Activated CD4-positive, alpha-beta T cell treated with anti-CD3 and anti-CD28 coated beads, Interleukin-2, amount 10 ng/mL, durations not matched to agents 7 days and 5 days (primary cell): Measurements from ENCODE around the gene MYO16. TPM values are rescaled to one million over a fixed set of nuclear protein-coding genes. Genes with fewer than 3 reads are reported as not detected.

ENCODE experiments used
- CTCF ChIA-PET: fragments of 350-600 bp; sonication (Branson Sonifier 250); formaldehyde crosslinking; loops from one replicate; lab custom pipeline; 2021; ENCODE audit warnings: antibody characterized with exemption; lab: Charles Lee
- POLR2A ChIA-PET: fragments of 350-600 bp; sonication (Branson Sonifier 250); formaldehyde crosslinking; loops from one replicate; lab custom pipeline; 2021; ENCODE audit warnings: antibody characterized with exemption; lab: Charles Lee
- DNase-seq: peaks from one replicate; pipeline ENCODE4 v3.0.0-alpha.2; 2020
- H3K27ac Mint-ChIP-seq: one replicate; pipeline ENCODE4 v1.8.0; 2021; ENCODE audit warnings: mild to moderate bottlenecking, moderate library complexity, mixed read lengths
- H3K27me3 Mint-ChIP-seq: one replicate; pipeline ENCODE4 v1.8.0; 2021; ENCODE audit warnings: mixed read lengths
- H3K36me3 Mint-ChIP-seq: one replicate; pipeline ENCODE4 v1.8.0; 2021; ENCODE audit warnings: low read depth, mixed read lengths
- H3K4me1 Mint-ChIP-seq: one replicate; pipeline ENCODE4 v1.8.0; 2021; ENCODE audit warnings: mixed read lengths
- H3K4me3 Mint-ChIP-seq: one replicate; pipeline ENCODE4 v1.8.0; 2021; ENCODE audit warnings: mild to moderate bottlenecking, moderate library complexity, mixed read lengths
- H3K9me3 Mint-ChIP-seq: one replicate; pipeline ENCODE4 v1.8.0; 2021; ENCODE audit warnings: mixed read lengths
- total RNA-seq, 2 experiments: library from RNA; stranded (reverse); gene quantifications; one replicate each; pipeline ENCODE4 v1.2.3, GENCODE V29; 2021

MYO16 gene
- total RNA-seq, 2 experiments from 2014 or later: not detected

DNA sequence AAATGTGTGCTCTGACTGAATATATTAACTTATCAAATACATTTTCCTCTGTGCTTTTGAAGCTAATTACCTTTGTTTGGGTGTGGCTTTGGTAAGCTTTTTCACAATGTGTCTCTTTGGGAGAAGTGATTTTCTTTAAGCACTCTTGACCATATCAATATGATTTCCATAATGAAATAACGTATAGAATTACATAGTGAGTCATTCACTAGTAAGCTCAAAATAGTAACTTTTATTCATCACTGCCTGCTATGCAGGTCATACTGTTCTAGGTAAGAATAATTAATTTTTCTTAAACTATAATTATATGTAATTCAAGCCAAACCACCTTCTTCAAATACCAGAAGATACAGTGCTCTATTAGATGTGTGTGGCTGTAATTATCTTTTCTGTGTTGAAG lies 480.7 kb downstream of the MYO16 start:
- CTCF ChIA-PET: interaction anchor here (0.7 to 1.2 kb wide), 2 partner anchors 95 to 286 kb away, joined by 3 read pairs; no protein-coding TSS in a partner anchor
- POLR2A ChIA-PET: no interaction called here

DNA sequence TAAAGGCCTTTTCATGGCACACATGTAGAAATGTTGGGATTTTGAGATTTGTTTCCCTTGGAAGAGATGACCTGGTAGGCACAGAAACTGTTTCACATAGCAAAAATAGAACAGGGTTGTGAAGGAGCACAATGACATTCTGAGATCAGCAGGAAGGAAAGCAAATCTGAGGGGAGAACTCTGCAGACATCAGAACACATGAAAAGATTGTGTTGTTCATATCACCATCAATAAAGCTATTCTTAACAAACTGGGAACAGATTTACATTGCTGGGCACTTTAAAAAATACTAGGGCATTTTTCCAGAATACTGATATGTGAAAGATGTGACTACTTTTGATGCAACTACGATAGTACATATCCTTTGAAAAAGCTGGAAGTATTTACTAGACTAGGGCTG lies 481.7 kb downstream of the MYO16 start:
- H3K27ac Mint-ChIP-seq: no peak overlapping the region
- no peak for DNase-seq
- H3K9me3 Mint-ChIP-seq: no peaks in the 10 kb centered on the region
- ChIA-PET CTCF (no interaction called here), POLR2A (no interaction called here)
- H3K4me1 Mint-ChIP-seq: peaks cover 7% of the 10 kb centered on the region
- no peak overlapping the region for H3K4me3 Mint-ChIP-seq
- peaks cover 6% of the 10 kb centered on the region for H3K27me3 Mint-ChIP-seq
- H3K36me3 Mint-ChIP-seq: no peaks in the 10 kb centered on the region

More for the DNA sequence above, 480.7 kb downstream of the MYO16 start:
- H3K27ac Mint-ChIP-seq: no peak overlapping the region
- no peaks in the 10 kb centered on the region for H3K9me3 Mint-ChIP-seq
- no peak overlapping the region for H3K4me3 Mint-ChIP-seq
- peaks cover 7% of the 10 kb centered on the region for H3K4me1 Mint-ChIP-seq
- H3K36me3 Mint-ChIP-seq: no peaks in the 10 kb centered on the region
- DNase-seq: no peak
- peaks cover 6% of the 10 kb centered on the region for H3K27me3 Mint-ChIP-seq

DNA sequence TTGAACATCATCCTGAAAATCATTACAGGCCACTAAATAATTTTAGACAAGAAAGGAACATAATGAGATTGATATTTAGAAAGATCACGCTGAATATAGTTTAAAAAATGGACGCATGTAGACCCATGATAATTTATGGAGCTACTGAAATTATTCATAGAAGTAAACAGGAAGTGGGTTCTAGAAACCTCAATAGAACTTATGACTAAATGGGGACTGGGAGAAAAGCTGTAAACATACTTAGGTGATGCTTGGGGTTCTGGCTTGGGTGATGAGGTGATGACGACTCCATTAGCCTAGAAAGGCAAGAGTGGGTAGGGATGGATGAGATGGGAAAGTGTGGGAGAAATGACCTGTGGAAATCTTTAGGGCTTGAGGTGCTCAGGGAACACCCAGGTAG lies 484.0 kb downstream of the MYO16 start:
- Mint-ChIP-seq H3K36me3 (no peaks in the 10 kb centered on the region), H3K4me3 (no peak overlapping the region), H3K4me1 (peaks cover 7% of the 10 kb centered on the region), H3K27me3 (no peaks in the 10 kb centered on the region), H3K9me3 (no peaks in the 10 kb centered on the region), H3K27ac (peak overlapping the region; percentile 4)
- DNase-seq: no peak
- ChIA-PET POLR2A (no interaction called here), CTCF (no interaction called here)

DNA sequence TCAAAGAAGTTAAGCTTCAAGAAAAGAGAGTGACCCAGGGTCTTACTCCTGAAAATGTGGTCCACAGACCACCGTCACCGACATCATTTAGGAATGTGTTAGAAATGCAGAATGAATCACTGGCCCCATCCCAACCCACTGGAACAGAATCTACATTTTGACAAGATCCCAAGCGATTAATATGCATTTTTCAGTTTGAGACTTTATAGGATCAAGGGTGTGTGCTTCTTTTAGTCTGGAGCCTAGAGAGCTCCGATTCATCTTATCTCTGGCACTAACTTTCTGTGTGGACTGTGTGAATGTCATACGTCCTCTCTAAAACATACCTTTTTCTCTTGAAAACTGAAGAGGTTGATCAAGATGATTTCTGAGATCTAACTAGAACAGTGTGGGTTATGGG lies 484.8 kb downstream of the MYO16 start:
- CTCF ChIA-PET: no interaction called here
- DNase-seq: no peak
- Mint-ChIP-seq H3K36me3 (no peaks in the 10 kb centered on the region), H3K4me3 (no peak overlapping the region), H3K27ac (no peak overlapping the region), H3K9me3 (no peaks in the 10 kb centered on the region), H3K27me3 (no peaks in the 10 kb centered on the region), H3K4me1 (peaks cover 7% of the 10 kb centered on the region)
- POLR2A ChIA-PET: no interaction called here

DNA sequence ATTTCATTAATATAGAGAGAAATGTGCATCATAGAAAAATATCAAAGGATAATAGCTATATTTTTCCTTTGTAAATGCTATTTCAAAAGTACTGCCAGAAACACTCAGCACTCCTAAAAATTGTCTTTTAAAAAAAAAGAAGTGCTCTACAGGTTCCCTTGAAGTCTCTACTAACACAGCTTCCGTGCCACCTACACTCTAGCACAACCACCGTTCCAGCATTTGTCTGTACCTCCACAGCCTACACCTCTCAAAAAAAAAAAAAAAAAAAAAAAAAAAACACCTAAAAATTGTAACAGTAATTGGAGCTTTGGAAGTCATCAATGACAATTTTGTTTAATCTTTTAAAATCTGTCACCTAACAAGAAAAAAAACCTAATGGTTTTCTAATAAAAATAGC lies 485.6 kb downstream of the MYO16 start:
- Mint-ChIP-seq H3K36me3 (no peaks in the 10 kb centered on the region), H3K4me1 (peaks cover 7% of the 10 kb centered on the region), H3K9me3 (no peaks in the 10 kb centered on the region), H3K27ac (no peak overlapping the region), H3K27me3 (no peaks in the 10 kb centered on the region), H3K4me3 (no peak overlapping the region)
- ChIA-PET POLR2A (interaction anchor here (0.6 kb wide), 1 partner anchor 42 kb away, joined by 6 read pairs; no protein-coding TSS in a partner anchor), CTCF (no interaction called here)
- no peak for DNase-seq

DNA sequence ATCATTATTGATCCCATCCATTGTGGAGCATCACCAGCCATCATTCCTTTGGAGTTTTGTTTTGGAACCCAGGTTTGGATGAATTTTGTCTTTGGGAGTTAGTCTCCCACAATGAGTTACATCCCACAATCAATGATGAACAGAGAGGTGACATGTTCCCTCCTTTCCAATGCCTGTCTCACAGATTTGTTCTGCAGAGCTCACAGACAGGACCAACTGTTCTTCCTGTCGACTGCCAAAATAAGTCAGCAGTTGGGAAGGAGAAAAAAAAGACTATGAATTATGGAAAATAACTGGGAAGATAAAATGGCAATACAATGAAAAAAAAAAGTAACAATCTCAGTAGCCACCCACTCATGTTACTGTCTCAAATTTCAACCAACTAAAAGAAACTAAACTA lies 489.1 kb downstream of the MYO16 start:
- Mint-ChIP-seq H3K36me3 (no peaks in the 10 kb centered on the region), H3K4me1 (peaks cover 3% of the 10 kb centered on the region), H3K27ac (no peak overlapping the region), H3K9me3 (no peaks in the 10 kb centered on the region), H3K27me3 (no peaks in the 10 kb centered on the region), H3K4me3 (no peak overlapping the region)
- no peak for DNase-seq
- POLR2A ChIA-PET: no interaction called here
- CTCF ChIA-PET: no interaction called here

DNA sequence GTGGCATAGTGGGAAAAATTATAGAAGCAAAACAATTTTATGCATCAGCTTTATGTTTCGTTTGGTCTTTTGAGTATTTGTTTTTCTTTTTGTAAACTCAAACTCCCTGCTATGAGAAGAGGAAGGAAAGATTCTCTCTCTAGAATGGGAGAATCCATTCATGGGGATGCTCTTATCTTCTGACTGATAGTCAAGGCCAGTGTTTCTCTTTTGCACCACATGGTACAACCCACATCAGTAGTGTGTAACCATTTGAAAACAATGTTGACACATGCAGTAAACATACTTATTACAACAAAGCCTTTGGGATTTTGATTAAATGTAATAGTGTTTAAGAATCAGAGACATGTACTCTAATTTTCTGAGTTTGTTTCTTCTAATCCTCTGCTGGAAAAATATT lies 490.5 kb downstream of the MYO16 start:
- no peaks in the 10 kb centered on the region for H3K4me1 Mint-ChIP-seq
- H3K9me3 Mint-ChIP-seq: no peaks in the 10 kb centered on the region
- H3K27me3 Mint-ChIP-seq: peaks cover 3% of the 10 kb centered on the region
- ChIA-PET CTCF (no interaction called here), POLR2A (no interaction called here)
- no peak overlapping the region for H3K27ac Mint-ChIP-seq
- DNase-seq: no peak
- no peak overlapping the region for H3K4me3 Mint-ChIP-seq
- H3K36me3 Mint-ChIP-seq: no peaks in the 10 kb centered on the region

DNA sequence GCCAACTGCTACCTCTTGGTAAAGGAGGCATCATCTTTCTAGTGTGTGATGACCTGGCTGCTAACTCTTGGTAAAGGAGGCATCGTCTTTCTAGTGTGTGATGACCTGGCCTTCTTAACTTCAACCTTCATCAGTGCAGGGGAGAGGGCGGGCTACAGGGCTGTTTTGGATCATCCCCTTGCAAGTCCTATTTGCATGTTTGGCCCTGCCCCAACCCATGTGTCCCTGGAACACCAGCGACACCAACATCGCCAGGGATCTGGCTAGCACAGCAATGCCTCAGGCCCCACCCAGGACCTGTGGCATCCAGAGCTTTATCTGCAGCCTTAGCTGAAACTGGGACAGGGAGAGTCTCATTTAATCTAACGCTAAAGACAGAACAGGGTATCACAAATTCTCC lies 492.4 kb downstream of the MYO16 start:
- no peaks in the 10 kb centered on the region for H3K9me3 Mint-ChIP-seq
- DNase-seq: no peak
- POLR2A ChIA-PET: no interaction called here
- CTCF ChIA-PET: no interaction called here
- H3K4me3 Mint-ChIP-seq: no peak overlapping the region
- no peaks in the 10 kb centered on the region for H3K36me3 Mint-ChIP-seq
- H3K4me1 Mint-ChIP-seq: no peaks in the 10 kb centered on the region
- H3K27ac Mint-ChIP-seq: no peak overlapping the region
- peaks cover 3% of the 10 kb centered on the region for H3K27me3 Mint-ChIP-seq

DNA sequence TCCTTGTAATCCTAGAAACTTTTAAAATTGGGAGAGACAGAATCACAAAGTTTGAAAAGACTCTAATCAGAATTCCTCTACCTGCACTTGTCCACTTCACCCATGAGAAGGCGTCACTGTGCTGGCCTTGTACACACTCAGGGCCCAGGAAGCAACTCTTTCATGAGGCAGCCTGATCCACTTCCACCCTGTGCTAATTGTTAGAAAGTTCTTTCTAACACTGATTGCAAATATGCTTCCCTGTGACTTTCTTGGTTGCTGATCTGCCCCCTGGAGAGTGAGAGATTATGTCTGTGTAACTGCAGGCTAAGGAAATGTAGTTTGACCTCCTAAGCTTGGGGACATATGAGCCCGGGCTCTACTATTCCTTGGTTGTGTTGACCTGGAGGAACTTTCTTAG lies 494.6 kb downstream of the MYO16 start:
- H3K9me3 Mint-ChIP-seq: no peaks in the 10 kb centered on the region

DNA sequence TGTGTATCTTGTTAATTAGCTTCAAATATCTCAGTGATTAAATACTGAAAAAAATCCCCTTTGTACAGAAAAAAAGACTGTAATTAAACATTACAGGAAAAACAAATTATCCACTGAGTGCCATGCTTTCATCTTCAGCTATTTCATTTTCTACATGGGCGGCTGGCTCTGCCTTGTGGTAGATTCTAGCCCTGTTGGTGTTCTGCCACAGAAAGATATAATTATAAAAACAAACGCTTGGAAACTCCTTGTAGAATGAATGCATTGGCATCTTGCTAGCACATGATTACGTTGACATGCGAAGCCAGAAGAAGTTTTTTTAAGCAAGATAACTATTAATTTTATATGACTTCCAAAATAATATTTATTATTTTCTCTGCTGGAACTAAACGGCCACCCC lies 496.8 kb downstream of the MYO16 start:
- Mint-ChIP-seq H3K9me3 (no peaks in the 10 kb centered on the region), H3K4me1 (no peaks in the 10 kb centered on the region), H3K4me3 (no peak overlapping the region), H3K27ac (no peak overlapping the region), H3K27me3 (peaks cover 3% of the 10 kb centered on the region), H3K36me3 (no peaks in the 10 kb centered on the region)
- ChIA-PET POLR2A (no interaction called here), CTCF (interaction anchor here (1.4 kb wide), 1 partner anchor 38 kb away, joined by 3 read pairs; no protein-coding TSS in a partner anchor)
- no peak for DNase-seq

More for the DNA sequence above, 494.6 kb downstream of the MYO16 start:
- Mint-ChIP-seq H3K27ac (no peak overlapping the region), H3K36me3 (no peaks in the 10 kb centered on the region), H3K4me3 (no peak overlapping the region), H3K4me1 (no peaks in the 10 kb centered on the region), H3K27me3 (peaks cover 3% of the 10 kb centered on the region)
- DNase-seq: no peak
- CTCF ChIA-PET: no interaction called here
- POLR2A ChIA-PET: no interaction called here

DNA sequence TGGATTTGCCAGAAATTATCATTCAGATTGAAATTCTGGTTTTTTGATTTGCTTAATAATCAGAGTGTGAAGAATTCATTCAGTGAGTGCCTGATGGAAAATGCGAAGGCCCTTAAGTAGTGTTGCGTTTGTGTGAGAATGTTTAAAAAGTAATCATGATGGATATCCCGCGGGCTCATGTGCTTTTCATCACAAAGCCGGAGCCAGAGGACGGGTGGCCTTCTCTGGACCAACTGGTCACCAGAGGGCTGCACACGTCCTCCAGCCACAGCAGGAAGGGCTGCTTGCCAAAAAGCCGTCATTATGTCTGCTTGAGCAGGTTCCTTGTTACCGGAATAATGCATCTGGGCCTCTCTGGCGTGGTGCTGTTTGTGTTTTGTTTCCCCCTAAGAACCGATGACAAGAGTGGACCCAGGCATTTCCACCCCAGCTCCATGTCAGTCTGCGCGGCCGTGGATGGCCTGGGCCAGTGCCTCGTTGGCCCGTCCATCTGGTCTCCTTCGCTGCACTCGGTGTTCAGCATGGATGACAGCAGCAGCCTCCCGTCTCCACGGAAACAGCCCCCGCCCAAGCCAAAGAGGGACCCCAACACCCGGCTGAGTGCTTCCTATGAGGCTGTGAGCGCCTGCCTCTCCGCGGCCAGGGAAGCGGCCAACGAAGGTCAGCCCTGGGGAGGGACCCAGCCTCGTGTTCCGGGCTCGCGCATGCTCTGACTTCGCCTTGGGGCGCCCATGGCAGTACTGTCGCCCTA lies 497.7 kb downstream of the MYO16 start:
- ChIA-PET POLR2A (no interaction called here), CTCF (no interaction called here)
- peaks cover 3% of the 10 kb centered on the region for H3K27me3 Mint-ChIP-seq
- H3K4me3 Mint-ChIP-seq: no peak overlapping the region
- no peak overlapping the region for H3K27ac Mint-ChIP-seq
- DNase-seq: no peak
- no peaks in the 10 kb centered on the region for H3K4me1 Mint-ChIP-seq
- no peaks in the 10 kb centered on the region for H3K36me3 Mint-ChIP-seq
- H3K9me3 Mint-ChIP-seq: no peaks in the 10 kb centered on the region

DNA sequence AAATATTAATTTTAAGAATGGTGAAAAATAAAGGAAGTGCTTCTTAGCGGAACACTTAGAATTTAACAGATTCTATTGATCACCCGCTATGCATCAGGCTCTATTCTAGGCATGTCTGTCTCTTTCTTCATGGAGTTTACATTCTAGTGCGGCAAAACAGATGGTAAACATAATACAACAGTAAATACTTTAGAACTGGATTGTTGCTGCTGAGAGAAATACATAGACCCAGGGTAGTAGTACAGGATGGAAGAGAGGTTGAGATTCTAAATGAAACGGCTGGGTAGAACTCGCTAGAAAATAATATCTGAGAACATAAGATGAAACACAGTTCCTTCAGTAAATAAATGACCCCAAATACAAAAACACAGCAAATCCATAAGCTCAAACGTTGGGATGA lies 498.7 kb downstream of the MYO16 start:
- POLR2A ChIA-PET: no interaction called here
- CTCF ChIA-PET: interaction anchor here (0.6 kb wide), 1 partner anchor 815 kb away, joined by 3 read pairs; no protein-coding TSS in a partner anchor
- H3K36me3 Mint-ChIP-seq: no peaks in the 10 kb centered on the region

DNA sequence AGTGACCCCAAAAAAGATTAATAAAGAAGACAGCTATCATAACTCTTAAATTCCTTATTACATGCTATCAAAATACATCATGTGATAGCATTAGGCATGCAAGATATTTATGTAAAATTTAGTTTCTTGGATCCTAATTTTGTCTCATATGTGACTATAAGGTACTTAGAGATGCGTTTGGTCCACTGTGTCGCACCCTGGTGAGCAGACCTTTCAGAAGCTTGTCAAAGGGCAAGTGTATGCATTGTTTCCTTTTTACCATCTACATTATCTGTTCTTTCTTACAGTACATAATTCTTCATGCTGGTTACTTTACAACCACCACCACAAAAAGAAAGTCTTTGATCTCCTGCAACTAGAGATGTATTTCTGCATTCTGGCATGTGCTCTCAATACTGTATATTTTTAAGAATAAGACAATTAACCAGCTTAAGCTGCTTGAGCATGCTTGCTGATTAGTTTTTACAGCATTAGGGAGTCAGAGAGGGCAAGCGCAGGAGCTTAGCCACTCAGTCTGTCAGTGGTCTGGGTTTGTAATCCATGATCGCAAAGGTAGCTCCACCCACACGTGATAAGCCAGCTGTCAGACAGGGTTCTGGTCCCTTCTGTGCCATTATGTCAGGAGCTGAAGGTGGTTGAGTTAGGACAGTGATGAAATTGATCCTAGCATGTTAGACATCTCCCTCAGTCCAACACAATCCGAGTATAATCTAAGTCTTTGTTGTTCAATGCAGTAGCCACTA lies 500.9 kb downstream of the MYO16 start:
- DNase-seq: no peak
- Mint-ChIP-seq H3K9me3 (no peaks in the 10 kb centered on the region), H3K4me1 (no peaks in the 10 kb centered on the region), H3K36me3 (no peaks in the 10 kb centered on the region), H3K27ac (no peak overlapping the region), H3K27me3 (no peaks in the 10 kb centered on the region), H3K4me3 (no peak overlapping the region)
- ChIA-PET CTCF (no interaction called here), POLR2A (no interaction called here)

More for the DNA sequence above, 498.7 kb downstream of the MYO16 start:
- no peak overlapping the region for H3K27ac Mint-ChIP-seq
- peaks cover 3% of the 10 kb centered on the region for H3K27me3 Mint-ChIP-seq
- no peaks in the 10 kb centered on the region for H3K4me1 Mint-ChIP-seq
- no peaks in the 10 kb centered on the region for H3K9me3 Mint-ChIP-seq
- no peak for DNase-seq
- H3K4me3 Mint-ChIP-seq: no peak overlapping the region
